ENCODE measurements around the gene EPHB2.

Gene EPHB2

DNA sequence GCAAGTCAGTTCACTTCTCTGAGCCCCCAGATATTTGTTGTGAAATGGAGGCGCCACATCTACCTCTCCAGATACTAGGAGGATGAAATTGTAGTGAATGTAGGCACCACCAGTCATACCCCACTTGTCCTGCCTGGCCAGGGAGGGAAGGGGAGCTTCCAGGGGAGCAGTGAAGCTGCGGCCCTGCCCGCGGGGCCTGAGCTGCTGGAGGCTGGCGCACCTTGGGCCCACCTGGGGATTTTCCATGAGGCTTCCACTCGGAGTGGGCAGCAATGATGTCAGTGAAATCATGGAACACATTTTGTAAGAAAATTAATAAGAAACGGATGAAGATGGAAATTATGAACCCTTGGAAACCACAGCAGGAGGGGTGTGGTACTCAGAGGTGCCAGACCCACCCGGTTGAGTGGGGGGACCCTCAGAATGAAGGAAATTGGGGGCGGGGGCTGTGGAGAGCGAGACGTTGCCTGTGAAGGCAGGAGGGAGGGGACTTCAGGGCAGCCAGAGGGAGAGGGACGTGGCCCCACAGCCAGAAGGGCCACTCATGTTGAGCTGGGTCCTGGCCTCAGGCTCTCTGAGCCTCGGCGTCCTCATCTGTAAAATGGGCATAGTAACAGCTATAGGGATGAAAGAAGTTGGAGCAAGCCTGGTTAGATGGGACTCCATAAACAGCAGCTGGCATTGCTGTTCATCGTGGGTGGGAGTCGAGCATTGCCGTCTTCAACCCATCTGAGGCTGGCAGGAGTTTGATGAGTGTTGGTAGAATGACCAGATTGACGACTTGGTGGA, 101.6 kb downstream of the EPHB2 start:
- H3K36me3 Mint-ChIP-seq (ENCODE audit: low read depth): no peaks in the 10 kb centered on the region
- no peak overlapping the region for H3K4me3 Mint-ChIP-seq
- peaks cover 1% of the 10 kb centered on the region for H3K4me1 Mint-ChIP-seq (ENCODE audit: low read depth)
- no peaks in the 10 kb centered on the region for H3K27me3 Mint-ChIP-seq (ENCODE audit: low read depth)
- H3K9me3 Mint-ChIP-seq: no peaks in the 10 kb centered on the region
- H3K27ac Mint-ChIP-seq: no peak overlapping the region

DNA sequence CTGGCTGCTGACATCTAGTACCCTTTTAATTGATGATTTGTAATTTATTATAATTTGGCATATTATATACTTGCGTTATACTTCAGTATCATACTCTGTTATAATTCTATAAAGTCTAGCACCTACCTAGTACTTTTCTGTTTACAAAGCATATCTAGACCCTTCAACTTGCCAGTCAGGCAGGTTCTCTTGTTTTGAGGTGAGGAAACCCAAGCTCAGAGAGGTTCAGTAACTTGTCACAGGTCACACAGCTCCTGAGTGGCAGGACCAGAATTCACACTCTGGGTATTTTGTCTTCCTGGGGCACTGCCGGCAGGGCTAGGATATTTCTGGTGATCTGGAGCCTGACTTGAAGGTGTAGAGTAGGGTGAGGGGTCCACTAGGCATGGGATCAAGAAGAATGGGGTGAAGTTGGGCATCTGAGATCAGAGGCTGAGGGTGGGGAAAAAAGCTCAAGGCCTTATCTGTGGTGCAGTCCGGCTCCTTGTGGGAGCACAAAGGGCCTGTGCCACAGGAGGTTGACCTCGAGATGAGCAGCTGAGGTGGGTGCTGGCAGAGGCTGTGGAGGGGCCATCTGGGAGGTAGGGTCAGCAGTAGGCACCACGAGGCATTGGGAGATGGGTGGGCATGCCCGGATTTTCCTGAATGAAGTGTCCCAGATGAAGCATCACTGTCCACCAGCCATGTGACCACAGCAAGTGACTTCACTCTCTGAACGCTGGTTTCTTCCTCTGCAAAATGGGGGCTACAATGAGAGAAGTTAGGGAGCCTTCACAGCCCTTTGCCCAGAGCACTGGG, 102.6 kb downstream of the EPHB2 start:
- no peak overlapping the region for H3K4me3 Mint-ChIP-seq
- peaks cover 1% of the 10 kb centered on the region for H3K4me1 Mint-ChIP-seq (ENCODE audit: low read depth)
- H3K27me3 Mint-ChIP-seq (ENCODE audit: low read depth): no peaks in the 10 kb centered on the region
- H3K36me3 Mint-ChIP-seq (ENCODE audit: low read depth): no peaks in the 10 kb centered on the region
- no peak overlapping the region for H3K27ac Mint-ChIP-seq
- H3K9me3 Mint-ChIP-seq: no peaks in the 10 kb centered on the region

DNA sequence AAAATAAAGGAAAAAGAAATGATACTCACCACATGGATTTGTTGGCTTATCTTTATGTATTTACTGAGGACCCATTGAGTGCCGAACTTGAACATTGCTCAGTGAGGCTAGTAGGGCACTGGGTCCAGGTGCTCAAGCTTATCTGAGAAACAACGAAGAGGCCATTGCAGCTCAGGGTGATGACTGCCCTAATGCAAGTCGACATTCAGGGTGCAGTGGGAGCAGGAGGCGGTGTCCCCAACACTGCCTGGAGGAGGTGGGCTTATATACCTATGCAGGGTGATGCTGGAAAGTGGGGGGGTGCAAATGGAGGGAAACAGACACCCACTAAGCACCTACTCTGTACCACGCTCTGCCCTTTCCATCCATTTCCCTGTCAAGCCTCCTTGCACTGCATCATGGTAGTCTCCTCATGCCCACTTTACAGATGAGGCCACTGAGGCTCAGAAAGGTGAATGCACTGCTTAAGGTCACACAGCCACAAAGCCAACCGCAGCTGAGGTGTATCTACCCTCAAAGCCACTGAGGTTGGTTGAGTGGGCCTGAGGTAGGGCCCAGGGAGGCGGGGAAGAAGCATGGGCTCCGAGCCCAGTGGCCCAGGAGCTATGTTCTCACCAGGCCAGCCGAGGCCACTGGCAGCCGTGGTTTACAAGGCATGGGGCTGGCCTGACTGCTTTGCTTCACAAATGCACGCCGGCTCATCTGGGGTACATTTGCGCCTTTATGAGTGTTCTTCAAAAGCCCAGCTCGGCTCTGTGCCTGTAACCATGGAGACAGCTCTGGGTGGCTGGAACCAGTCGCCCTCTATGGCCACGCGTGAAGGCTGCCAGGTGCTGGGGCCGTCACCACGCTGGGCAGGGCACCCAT, 103.8 kb downstream of the EPHB2 start:
- no peak overlapping the region for H3K27ac Mint-ChIP-seq
- H3K4me3 Mint-ChIP-seq: no peak overlapping the region
- no peaks in the 10 kb centered on the region for H3K9me3 Mint-ChIP-seq
- H3K4me1 Mint-ChIP-seq (ENCODE audit: low read depth): peaks cover 1% of the 10 kb centered on the region
- no peaks in the 10 kb centered on the region for H3K36me3 Mint-ChIP-seq (ENCODE audit: low read depth)
- H3K27me3 Mint-ChIP-seq (ENCODE audit: low read depth): no peaks in the 10 kb centered on the region

DNA sequence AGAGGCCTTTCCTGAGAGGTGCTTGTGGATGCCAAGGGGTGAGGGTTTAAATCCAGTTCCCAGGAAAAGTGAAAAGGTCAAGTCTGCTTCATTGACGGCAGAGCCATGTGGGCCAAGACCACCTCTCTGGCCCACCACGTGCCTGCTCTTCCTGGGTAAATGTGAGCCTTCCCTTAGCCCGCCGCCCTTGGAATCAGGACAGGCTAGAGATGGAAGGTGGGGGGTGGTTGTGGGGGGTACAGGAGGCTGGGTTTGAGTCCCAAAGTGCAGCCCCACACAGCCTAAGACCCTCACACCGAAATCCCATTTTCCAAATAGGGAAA, 104.4 kb downstream of the EPHB2 start:
- Mint-ChIP-seq H3K27ac (no peak overlapping the region), H3K4me1 (ENCODE audit: low read depth) (peaks cover 1% of the 10 kb centered on the region), H3K9me3 (no peaks in the 10 kb centered on the region), H3K4me3 (no peak overlapping the region), H3K36me3 (ENCODE audit: low read depth) (no peaks in the 10 kb centered on the region), H3K27me3 (ENCODE audit: low read depth) (no peaks in the 10 kb centered on the region)

DNA sequence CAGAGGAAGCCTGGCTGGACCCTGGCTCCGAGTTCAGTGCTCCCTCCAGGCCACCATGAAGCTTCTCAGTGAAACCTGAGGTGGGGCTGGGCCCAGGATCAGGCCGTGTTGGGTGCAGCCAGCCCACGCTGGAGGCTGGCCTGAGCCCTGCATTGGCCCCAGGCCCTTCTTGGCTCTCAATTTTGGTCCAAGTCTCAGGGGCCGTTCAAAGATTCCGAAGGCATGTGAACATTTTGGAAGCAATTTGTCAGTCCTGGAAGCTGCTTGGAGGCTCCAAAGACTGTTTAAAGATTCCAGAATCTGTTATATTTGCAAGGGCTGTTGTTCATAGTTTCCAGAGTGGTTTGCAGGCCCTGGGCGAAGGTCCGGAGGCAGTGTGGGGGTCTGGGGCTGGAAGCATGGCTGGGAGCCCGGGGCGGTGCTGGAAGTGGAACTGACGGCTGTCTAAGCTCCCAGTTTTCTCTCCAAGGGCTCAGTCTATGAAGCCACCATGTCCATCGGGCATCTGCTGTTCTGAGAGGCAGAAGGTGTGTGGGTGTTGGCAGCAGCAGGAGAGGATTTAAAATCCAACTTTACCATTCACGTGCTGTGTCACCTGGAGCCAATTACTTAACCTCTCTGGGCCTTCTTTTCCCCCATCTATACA, 104.9 kb downstream of the EPHB2 start:
- no peak overlapping the region for H3K4me3 Mint-ChIP-seq
- peaks cover 1% of the 10 kb centered on the region for H3K4me1 Mint-ChIP-seq (ENCODE audit: low read depth)
- no peak overlapping the region for H3K27ac Mint-ChIP-seq
- H3K36me3 Mint-ChIP-seq (ENCODE audit: low read depth): no peaks in the 10 kb centered on the region
- no peaks in the 10 kb centered on the region for H3K9me3 Mint-ChIP-seq
- H3K27me3 Mint-ChIP-seq (ENCODE audit: low read depth): no peaks in the 10 kb centered on the region

DNA sequence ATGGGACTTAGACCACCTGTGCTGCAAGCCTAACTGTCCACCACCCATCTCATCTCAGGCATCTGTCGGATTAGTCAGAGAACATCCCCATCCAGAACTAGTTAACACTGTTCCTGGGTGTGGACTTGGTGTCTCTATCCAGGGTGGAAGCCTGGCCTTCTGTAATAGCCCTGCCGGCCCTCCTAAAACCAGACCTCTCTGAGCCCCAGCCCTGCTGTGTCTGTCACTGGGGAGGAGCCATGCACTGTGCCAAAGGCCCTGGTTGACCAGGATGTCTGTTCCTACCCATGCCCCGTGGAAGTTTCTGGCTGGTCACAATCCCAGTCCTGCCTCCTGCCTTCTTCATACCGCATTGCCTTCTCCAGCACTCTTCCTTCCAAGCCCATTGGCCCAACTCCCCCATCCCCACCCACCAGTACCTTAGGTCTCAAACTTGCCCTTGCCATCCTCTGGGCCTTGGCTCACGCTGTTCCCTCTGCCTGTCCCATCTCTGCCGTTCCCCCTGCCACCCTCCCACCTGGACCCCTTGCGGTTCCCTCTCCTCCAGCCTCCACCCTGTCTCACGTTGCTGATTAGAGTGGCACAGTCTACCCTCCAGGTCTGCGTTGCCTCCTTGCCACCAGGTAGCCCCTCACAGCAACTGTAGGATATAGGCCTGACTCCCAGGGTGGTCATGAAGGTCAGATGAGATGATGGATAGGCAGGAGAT, 105.6 kb downstream of the EPHB2 start:
- no peak overlapping the region for H3K4me3 Mint-ChIP-seq
- no peak overlapping the region for H3K27ac Mint-ChIP-seq
- H3K36me3 Mint-ChIP-seq (ENCODE audit: low read depth): no peaks in the 10 kb centered on the region
- H3K4me1 Mint-ChIP-seq (ENCODE audit: low read depth): no peaks in the 10 kb centered on the region
- H3K9me3 Mint-ChIP-seq: no peaks in the 10 kb centered on the region
- no peaks in the 10 kb centered on the region for H3K27me3 Mint-ChIP-seq (ENCODE audit: low read depth)

DNA sequence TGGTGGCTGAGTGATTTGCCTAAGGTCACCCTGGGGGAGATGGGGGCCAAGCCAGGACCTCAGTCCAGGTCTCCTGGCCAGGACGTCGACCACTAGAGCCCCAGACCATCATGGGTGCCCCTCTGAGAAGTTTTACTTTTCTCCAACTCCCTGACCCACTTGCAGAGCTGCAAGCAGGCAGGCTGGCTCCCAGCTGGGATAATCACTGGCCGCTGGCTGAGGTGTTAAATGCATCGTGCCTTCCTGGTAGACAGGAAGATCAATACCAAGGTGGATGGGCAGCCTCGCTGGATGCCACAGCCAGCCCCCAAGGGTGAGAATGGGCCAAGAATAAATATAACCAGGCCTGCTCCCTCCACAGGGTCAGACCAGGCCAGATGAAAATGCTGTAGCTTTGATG, 106.2 kb downstream of the EPHB2 start:
- Mint-ChIP-seq H3K4me1 (ENCODE audit: low read depth) (no peaks in the 10 kb centered on the region), H3K27ac (no peak overlapping the region), H3K36me3 (ENCODE audit: low read depth) (no peaks in the 10 kb centered on the region), H3K27me3 (ENCODE audit: low read depth) (no peaks in the 10 kb centered on the region), H3K4me3 (no peak overlapping the region), H3K9me3 (no peaks in the 10 kb centered on the region)

DNA sequence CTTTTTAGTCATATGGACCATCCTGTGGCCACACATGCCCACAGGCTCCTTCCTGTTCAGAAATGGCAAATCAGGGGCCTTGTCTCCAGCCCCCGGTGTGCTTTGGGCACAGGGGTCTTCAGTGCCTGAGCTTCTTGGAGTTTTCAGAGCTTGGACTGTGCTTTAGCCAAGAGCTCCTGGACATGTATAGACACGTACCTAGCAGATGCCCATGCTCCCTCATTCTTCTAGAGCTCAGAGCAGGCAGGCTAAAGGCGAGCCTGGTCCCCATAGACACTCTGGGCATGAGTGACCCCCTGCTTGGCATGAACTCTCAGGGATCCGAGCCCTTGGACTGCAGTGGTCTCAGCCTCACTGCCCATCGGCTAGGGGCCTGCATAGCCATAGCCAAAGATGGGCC, 106.8 kb downstream of the EPHB2 start:
- no peaks in the 10 kb centered on the region for H3K36me3 Mint-ChIP-seq (ENCODE audit: low read depth)
- H3K27ac Mint-ChIP-seq: no peak overlapping the region
- no peaks in the 10 kb centered on the region for H3K27me3 Mint-ChIP-seq (ENCODE audit: low read depth)
- H3K4me1 Mint-ChIP-seq (ENCODE audit: low read depth): no peaks in the 10 kb centered on the region
- no peaks in the 10 kb centered on the region for H3K9me3 Mint-ChIP-seq
- no peak overlapping the region for H3K4me3 Mint-ChIP-seq

DNA sequence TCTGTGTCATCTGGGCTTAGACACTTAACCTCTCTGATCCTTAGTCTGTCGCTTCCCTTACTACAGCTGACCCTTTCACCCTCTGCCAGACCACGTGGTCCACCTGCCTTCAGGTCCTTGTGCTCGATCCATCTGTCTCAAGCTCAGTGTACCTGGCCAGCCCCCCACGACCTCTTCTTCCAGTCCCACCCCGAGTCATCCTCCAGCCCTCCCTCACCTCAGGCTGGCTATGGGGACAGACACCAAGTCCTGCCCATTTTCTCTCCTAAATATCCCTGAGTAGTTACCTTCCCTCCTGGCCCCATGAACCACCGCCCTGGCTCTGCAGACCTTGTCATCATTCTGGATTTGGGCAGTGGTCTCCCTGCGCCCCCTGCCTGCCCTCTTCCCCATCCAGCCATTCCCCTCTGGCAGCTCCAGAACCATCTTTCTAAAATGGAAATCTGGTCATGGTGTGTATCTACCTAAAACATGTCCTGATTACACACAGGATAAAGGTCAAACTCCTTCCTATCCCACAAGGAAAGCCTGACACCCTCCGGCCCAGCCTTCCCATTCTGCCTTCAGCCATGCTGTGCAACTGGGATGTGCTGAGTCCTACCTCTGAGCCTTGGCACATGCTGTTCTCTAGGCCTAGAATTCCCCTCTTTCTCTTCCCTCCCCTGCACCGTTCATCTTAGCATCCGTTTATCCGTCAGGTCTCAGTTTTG, 107.6 kb downstream of the EPHB2 start:
- Mint-ChIP-seq H3K9me3 (no peaks in the 10 kb centered on the region), H3K4me3 (no peak overlapping the region), H3K4me1 (ENCODE audit: low read depth) (no peaks in the 10 kb centered on the region), H3K27ac (no peak overlapping the region), H3K27me3 (ENCODE audit: low read depth) (no peaks in the 10 kb centered on the region), H3K36me3 (ENCODE audit: low read depth) (no peaks in the 10 kb centered on the region)

DNA sequence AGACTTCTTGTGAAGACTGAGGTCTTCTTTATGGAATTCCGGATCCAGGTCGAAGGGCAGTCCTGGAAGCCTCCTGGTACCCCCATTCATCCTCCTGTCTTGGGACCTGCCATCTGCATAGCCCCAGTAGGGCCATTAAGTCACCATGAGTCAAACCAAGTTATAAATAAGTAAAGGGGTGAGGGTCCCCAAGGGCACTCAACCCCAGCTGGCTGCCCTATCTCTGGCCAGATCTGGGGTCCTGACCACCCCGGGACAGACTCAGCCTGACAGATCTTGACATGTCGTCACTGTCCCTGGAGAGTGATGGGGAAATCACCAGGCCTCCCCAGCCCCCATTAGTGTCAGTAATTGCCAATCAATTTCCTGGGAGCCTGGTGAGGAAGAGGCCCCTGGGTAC, 108.7 kb downstream of the EPHB2 start:
- H3K4me1 Mint-ChIP-seq (ENCODE audit: low read depth): no peaks in the 10 kb centered on the region
- H3K4me3 Mint-ChIP-seq: no peak overlapping the region
- no peaks in the 10 kb centered on the region for H3K9me3 Mint-ChIP-seq
- no peaks in the 10 kb centered on the region for H3K36me3 Mint-ChIP-seq (ENCODE audit: low read depth)
- H3K27me3 Mint-ChIP-seq (ENCODE audit: low read depth): no peaks in the 10 kb centered on the region
- H3K27ac Mint-ChIP-seq: no peak overlapping the region

DNA sequence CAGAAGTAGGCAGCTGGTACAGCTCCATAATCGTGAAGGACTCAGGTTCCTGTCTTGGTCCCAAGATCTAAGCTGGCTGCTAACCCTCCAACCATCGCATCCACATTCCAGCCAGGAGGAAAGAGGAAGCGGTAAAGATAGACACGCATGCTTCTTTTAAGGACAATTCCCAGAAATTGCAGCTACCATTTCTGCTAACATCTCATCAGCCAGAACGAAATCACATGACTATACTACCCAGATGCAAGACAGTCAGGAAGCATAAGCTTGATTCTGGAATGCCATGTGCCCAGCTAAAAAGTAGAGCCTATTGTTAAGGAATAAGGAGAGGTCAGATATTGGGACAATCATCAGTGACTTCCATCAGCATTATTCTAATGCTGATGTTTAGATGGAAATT, 110.4 kb downstream of the EPHB2 start:
- Mint-ChIP-seq H3K4me3 (no peak overlapping the region), H3K27ac (no peak overlapping the region), H3K4me1 (ENCODE audit: low read depth) (no peaks in the 10 kb centered on the region), H3K9me3 (no peaks in the 10 kb centered on the region), H3K36me3 (ENCODE audit: low read depth) (no peaks in the 10 kb centered on the region), H3K27me3 (ENCODE audit: low read depth) (no peaks in the 10 kb centered on the region)

DNA sequence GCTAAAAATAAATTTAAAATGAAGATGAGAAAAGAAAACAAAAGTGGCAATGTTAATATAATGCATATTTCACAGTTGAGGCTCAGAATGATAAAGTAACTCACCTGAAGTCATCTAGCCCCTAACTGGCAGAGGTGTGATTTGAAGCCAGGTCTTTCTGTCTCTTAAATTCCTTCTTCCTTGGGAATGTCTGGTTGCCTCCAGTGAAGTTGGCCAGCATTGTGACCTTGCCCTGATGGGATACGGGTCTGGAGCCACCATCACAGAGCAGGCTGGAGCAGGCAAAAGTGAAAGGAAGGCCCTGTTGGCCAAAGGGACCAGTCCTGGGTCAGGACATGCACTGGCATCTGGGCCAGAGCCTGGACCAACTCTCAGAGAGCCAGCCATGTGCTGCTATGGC, 111.7 kb downstream of the EPHB2 start:
- Mint-ChIP-seq H3K27ac (no peak overlapping the region), H3K27me3 (ENCODE audit: low read depth) (no peaks in the 10 kb centered on the region), H3K9me3 (no peaks in the 10 kb centered on the region), H3K4me1 (ENCODE audit: low read depth) (no peaks in the 10 kb centered on the region), H3K4me3 (no peak overlapping the region), H3K36me3 (ENCODE audit: low read depth) (no peaks in the 10 kb centered on the region)

DNA sequence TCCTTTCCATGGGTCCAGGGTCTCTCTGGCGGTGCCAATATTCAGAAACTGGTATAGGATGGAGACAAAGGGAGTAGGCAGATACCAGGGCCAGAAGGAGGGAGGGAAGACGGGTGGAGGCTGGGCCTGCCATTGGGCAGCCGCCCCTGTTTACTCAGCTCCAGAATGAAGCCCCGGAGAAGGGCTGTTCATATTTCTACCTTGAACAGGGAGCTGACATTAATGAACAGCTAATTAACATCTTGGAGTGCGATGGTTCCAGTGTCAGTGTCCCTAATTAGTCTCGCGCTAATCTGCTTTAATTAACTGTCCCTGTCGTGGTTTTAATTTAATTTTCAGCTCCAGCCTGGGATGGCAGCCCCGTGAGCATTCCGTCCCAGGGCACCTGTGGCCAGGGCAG, 113.8 kb downstream of the EPHB2 start:
- no peaks in the 10 kb centered on the region for H3K27me3 Mint-ChIP-seq (ENCODE audit: low read depth)
- no peaks in the 10 kb centered on the region for H3K4me1 Mint-ChIP-seq (ENCODE audit: low read depth)

More for the DNA sequence above, 113.8 kb downstream of the EPHB2 start:
- no peak overlapping the region for H3K27ac Mint-ChIP-seq
- H3K36me3 Mint-ChIP-seq (ENCODE audit: low read depth): no peaks in the 10 kb centered on the region
- H3K9me3 Mint-ChIP-seq: no peaks in the 10 kb centered on the region
- no peak overlapping the region for H3K4me3 Mint-ChIP-seq

All from T-helper 1 cell treated with Interleukin-12 subunit alpha and Interleukin-12 subunit beta and Interleukin-4 antibody, amounts not matched to agents 30 μg/mL and 1 μg/mL, for 36 hours (primary cell).